HT-29 (cell line): ENCODE measurements around the gene TNPO2. TPM values are rescaled to one million over a fixed set of nuclear protein-coding genes. Genes with fewer than 3 reads are reported as not detected.

Experiments used
- DNase-seq: peaks from one replicate; pipeline ENCODE4 v3.0.0-alpha.2; 2015; ENCODE audit warnings: low spot score
- total RNA-seq: library from RNA; depleted of rRNA; stranded (reverse); fragments of >200 nt; shearing (Covaris generic); gene quantifications from 2 replicates; pipeline ENCODE4 v1.2.3, GENCODE V29; 2014

The TNPO2 gene
- total RNA-seq, 1 experiment from 2014 or later: 24.5 TPM

GRCh38 chr19:12676928-12677327 is 46.8 kb downstream of the TNPO2 start:
- DNase-seq: no peak

- peak; percentile 81 for DNase-seq
Measured at GRCh38 chr19:12676384-12676792, 47.3 kb downstream of the TNPO2 start.

GRCh38 chr19:12675940-12676339 is 47.8 kb downstream of the TNPO2 start:
- no peak for DNase-seq

- no peak for DNase-seq
Measured at GRCh38 chr19:12675399-12675798, 48.3 kb downstream of the TNPO2 start.

GRCh38 chr19:12672744-12673143 is 51.0 kb downstream of the TNPO2 start:
- DNase-seq: no peak

GRCh38 chr19:12670159-12670928 is 53.4 kb downstream of the TNPO2 start:
- no peak for DNase-seq

- peak; percentile 75 for DNase-seq
Measured at GRCh38 chr19:12669270-12670158, 54.2 kb downstream of the TNPO2 start.

- DNase-seq: peak; percentile 27
Measured at GRCh38 chr19:12668932-12669269, 54.8 kb downstream of the TNPO2 start.

- DNase-seq: no peak
Measured at GRCh38 chr19:12668346-12668745, 55.4 kb downstream of the TNPO2 start.

GRCh38 chr19:12667731-12668302 is 55.9 kb downstream of the TNPO2 start:
- no peak for DNase-seq

GRCh38 chr19:12666265-12667048 is 57.3 kb downstream of the TNPO2 start, which contains the start of the genes MAN2B1 and WDR83:
MAN2B1 (minus strand) TSS chr19:12666742; CDS start chr19:12666701, 41 bp downstream.
WDR83 (plus strand) TSS chr19:12666807; CDS start chr19:12669791, 2,984 bp downstream.
- DNase-seq: peak; percentile 67

GRCh38 chr19:12665671-12666264 is 58.0 kb downstream of the TNPO2 start:
- DNase-seq: no peak

GRCh38 chr19:12665281-12665573 is 58.5 kb downstream of the TNPO2 start:
- DNase-seq: no peak

- no peak for DNase-seq
Measured at GRCh38 chr19:12664406-12665280, 59.1 kb downstream of the TNPO2 start.

- no peak for DNase-seq
Measured at GRCh38 chr19:12660980-12661379, 62.8 kb downstream of the TNPO2 start.

- no peak for DNase-seq
Measured at GRCh38 chr19:12657966-12658365, 65.8 kb downstream of the TNPO2 start.

GRCh38 chr19:12656899-12657571 is 66.7 kb downstream of the TNPO2 start:
- DNase-seq: no peak

GRCh38 chr19:12655546-12655945 is 68.2 kb downstream of the TNPO2 start:
- no peak for DNase-seq

- DNase-seq: no peak
Measured at GRCh38 chr19:12652219-12652618, 71.5 kb downstream of the TNPO2 start.

- DNase-seq: no peak
Measured at GRCh38 chr19:12649941-12650340, 73.8 kb downstream of the TNPO2 start.
